ENCODE measurements around the gene VCL. TPM values are rescaled to one million over a fixed set of nuclear protein-coding genes. Genes with fewer than 3 reads are reported as not detected.

Gene VCL
- total RNA-seq, 1 experiment from 2014 or later, result 106 TPM

GRCh38 chr10:74135452-74135851, 137.5 kb downstream of the VCL start:
- H3K9ac ChIP-seq (ENCODE audit: low read length), result no peak overlapping the region
- no peak overlapping the region for H3K4me2 ChIP-seq (ENCODE audit: low read length)
- intact Hi-C loops (cut with micrococcal nuclease), result no loop called here
- no peak overlapping the region for H3K27ac ChIP-seq (ENCODE audit: low read depth, low read length)
- H3K4me3 ChIP-seq (replicated peaks in 1 of 2; ENCODE audit: low read depth in 1 of 2, low read length in 2 of 2), result no peak overlapping the region
- H3K79me2 ChIP-seq (ENCODE audit: insufficient read depth, low read length), result peaks cover 8% of the 10 kb centered on the region
- TF ChIP-seq EZH2 (IDR thresholded peaks at IDR 0.05), result no peak
- no peak for TF ChIP-seq CTCF (IDR thresholded peaks at IDR 0.05 in 2 of 3, conservative IDR thresholded peaks at IDR 0.05 in 1 of 3; ENCODE audit: borderline replicate concordance in 1 of 3, insufficient read depth in 1 of 3, low read depth in 2 of 3, low read length in 2 of 3)
- TF ChIP-seq, protein P1, sequence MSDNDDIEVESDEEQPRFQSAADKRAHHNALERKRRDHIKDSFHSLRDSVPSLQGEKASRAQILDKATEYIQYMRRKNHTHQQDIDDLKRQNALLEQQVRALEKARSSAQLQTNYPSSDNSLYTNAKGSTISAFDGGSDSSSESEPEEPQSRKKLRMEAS (IDR thresholded peaks at IDR 0.05), result no peak
- no peaks in the 10 kb centered on the region for H3K9me2 ChIP-seq (ENCODE audit: insufficient read depth)
- CTCF ChIA-PET, result no interaction called here
- H3K36me3 ChIP-seq (ENCODE audit: control insufficient read depth in 1 of 2, insufficient read depth in 2 of 2, low read length in 2 of 2), result peaks cover 41 to 45% of the 10 kb centered on the region in 2 experiments
- H4K20me1 ChIP-seq (ENCODE audit: insufficient read depth), result no peaks in the 10 kb centered on the region
- ATAC-seq, result no peak
- no peaks in the 10 kb centered on the region for H3K4me1 ChIP-seq (ENCODE audit: control insufficient read depth in 1 of 2, insufficient read depth in 2 of 2, low read length in 2 of 2)
- no TSS peak for BruUV-seq (replicated peaks)
- no peaks in the 10 kb centered on the region for H3K9me3 ChIP-seq (ENCODE audit: control insufficient read depth in 1 of 2, insufficient read depth in 1 of 2, low read depth in 1 of 2, low read length in 2 of 2)
- POLR2A ChIA-PET, result interaction anchor here (0.8 kb wide), 1 partner anchor 85 kb away, joined by 3 read pairs; no protein-coding TSS in a partner anchor
- RAD21 ChIA-PET (ENCODE audit: low non-redundant PET in 1 of 2, low total read pairs in 2 of 2, uncharacterized antibody in 2 of 2, unreplicated experiment in 2 of 2), result no interaction called here
- H2AFZ ChIP-seq (ENCODE audit: low read depth, low read length, poor library complexity, severe bottlenecking), result no peak overlapping the region
- H3K27me3 ChIP-seq (ENCODE audit: insufficient read depth, low read length), result no peaks in the 10 kb centered on the region
- no peak for DNase-seq (ENCODE audit: low read depth, low spot score)

DNA sequence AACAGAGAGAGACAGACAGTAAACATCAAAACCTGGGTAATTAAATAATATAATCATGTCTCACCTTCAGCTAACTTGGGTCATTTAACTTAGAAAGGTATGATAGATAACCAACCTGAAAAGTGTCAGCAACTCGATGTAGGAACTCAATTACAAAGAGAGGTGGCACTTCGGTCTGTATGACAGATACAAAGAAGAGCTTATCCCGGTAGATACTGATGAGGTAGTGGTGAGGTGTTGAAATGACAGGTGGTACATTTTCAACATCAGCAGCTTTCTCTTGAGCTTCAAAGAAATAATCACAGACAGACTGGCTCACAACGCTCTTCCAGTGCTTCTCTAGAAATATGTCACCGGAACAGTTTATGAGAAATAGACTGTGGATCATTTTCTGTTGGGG, 140.1 kb downstream of the VCL start:
- no TSS peak for BruUV-seq (replicated peaks)
- no peaks in the 10 kb centered on the region for H3K4me1 ChIP-seq (ENCODE audit: control insufficient read depth in 1 of 2, insufficient read depth in 2 of 2, low read length in 2 of 2)
- ChIA-PET CTCF (no interaction called here), RAD21 (ENCODE audit: low non-redundant PET in 1 of 2, low total read pairs in 2 of 2, uncharacterized antibody in 2 of 2, unreplicated experiment in 2 of 2) (no interaction called here), POLR2A (interaction anchor here (1.2 kb wide), 1 partner anchor 19 kb away, joined by 3 read pairs; no protein-coding TSS in a partner anchor)
- intact Hi-C loops (cut with micrococcal nuclease), result no loop called here
- H3K9me2 ChIP-seq (ENCODE audit: insufficient read depth), result no peaks in the 10 kb centered on the region
- H3K9me3 ChIP-seq (ENCODE audit: control insufficient read depth in 1 of 2, insufficient read depth in 1 of 2, low read depth in 1 of 2, low read length in 2 of 2), result no peaks in the 10 kb centered on the region
- DNase-seq (ENCODE audit: low read depth, low spot score) (no peak), ATAC-seq (no peak)
- no peak overlapping the region for H3K9ac ChIP-seq (ENCODE audit: low read length)
- no peak overlapping the region for H3K27ac ChIP-seq (ENCODE audit: low read depth, low read length)
- H3K79me2 ChIP-seq (ENCODE audit: insufficient read depth, low read length), result peaks cover 31% of the 10 kb centered on the region
- no peaks in the 10 kb centered on the region for H4K20me1 ChIP-seq (ENCODE audit: insufficient read depth)
- no peaks in the 10 kb centered on the region for H3K27me3 ChIP-seq (ENCODE audit: insufficient read depth, low read length)
- no peak overlapping the region for H3K4me2 ChIP-seq (ENCODE audit: low read length)
- H3K36me3 ChIP-seq (ENCODE audit: control insufficient read depth in 1 of 2, insufficient read depth in 2 of 2, low read length in 2 of 2), result peaks cover 37 to 39% of the 10 kb centered on the region in 2 experiments
- H3K4me3 ChIP-seq (replicated peaks in 1 of 2; ENCODE audit: low read depth in 1 of 2, low read length in 2 of 2), result no peak overlapping the region
- no peak overlapping the region for H2AFZ ChIP-seq (ENCODE audit: low read depth, low read length, poor library complexity, severe bottlenecking)
- TF ChIP-seq CBX3 (IDR thresholded peaks at IDR 0.05; ENCODE audit: low read depth) (no peak), ELF1 (IDR thresholded peaks at IDR 0.05; ENCODE audit: borderline replicate concordance, low read depth) (no peak), POLR2A (IDR thresholded peaks at IDR 0.05; ENCODE audit: borderline replicate concordance, extremely low read depth, insufficient read depth, insufficient read length) (no peak), EZH2 (IDR thresholded peaks at IDR 0.05) (no peak), CTCF (IDR thresholded peaks at IDR 0.05 in 2 of 3, conservative IDR thresholded peaks at IDR 0.05 in 1 of 3; ENCODE audit: borderline replicate concordance in 1 of 3, insufficient read depth in 1 of 3, low read depth in 2 of 3, low read length in 2 of 3) (no peak), ZNF274 (IDR thresholded peaks at IDR 0.05; ENCODE audit: low read depth, low read length) (no peak), FOSL1 (IDR thresholded peaks at IDR 0.05; ENCODE audit: low read depth) (no peak), TCF7L2 (IDR thresholded peaks at IDR 0.05; ENCODE audit: borderline replicate concordance, extremely low read depth, insufficient read depth, insufficient read length) (no peak), EGR1 (IDR thresholded peaks at IDR 0.05; ENCODE audit: low read depth) (no peak), POLR2AphosphoS5 (IDR thresholded peaks at IDR 0.05; ENCODE audit: low read depth, low read length) (no peak)
- TF ChIP-seq, protein P2, sequence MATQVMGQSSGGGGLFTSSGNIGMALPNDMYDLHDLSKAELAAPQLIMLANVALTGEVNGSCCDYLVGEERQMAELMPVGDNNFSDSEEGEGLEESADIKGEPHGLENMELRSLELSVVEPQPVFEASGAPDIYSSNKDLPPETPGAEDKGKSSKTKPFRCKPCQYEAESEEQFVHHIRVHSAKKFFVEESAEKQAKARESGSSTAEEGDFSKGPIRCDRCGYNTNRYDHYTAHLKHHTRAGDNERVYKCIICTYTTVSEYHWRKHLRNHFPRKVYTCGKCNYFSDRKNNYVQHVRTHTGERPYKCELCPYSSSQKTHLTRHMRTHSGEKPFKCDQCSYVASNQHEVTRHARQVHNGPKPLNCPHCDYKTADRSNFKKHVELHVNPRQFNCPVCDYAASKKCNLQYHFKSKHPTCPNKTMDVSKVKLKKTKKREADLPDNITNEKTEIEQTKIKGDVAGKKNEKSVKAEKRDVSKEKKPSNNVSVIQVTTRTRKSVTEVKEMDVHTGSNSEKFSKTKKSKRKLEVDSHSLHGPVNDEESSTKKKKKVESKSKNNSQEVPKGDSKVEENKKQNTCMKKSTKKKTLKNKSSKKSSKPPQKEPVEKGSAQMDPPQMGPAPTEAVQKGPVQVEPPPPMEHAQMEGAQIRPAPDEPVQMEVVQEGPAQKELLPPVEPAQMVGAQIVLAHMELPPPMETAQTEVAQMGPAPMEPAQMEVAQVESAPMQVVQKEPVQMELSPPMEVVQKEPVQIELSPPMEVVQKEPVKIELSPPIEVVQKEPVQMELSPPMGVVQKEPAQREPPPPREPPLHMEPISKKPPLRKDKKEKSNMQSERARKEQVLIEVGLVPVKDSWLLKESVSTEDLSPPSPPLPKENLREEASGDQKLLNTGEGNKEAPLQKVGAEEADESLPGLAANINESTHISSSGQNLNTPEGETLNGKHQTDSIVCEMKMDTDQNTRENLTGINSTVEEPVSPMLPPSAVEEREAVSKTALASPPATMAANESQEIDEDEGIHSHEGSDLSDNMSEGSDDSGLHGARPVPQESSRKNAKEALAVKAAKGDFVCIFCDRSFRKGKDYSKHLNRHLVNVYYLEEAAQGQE (IDR thresholded peaks at IDR 0.05; ENCODE audit: low read depth), result no peak

All from HCT116 (cell line).